CD14-positive monocyte (primary cell): ENCODE data around the gene FRMD4A. TPM values are rescaled to one million over a fixed set of nuclear protein-coding genes. Genes with fewer than 3 reads are reported as not detected.
A peak's percentile ranks its signal among the peaks of the same experiment; 100 is the strongest.

Source experiments
- DNase-seq, 3 donors: peaks; one replicate each; pipeline ENCODE4 v3.0.0-alpha.2; 2011 to 2022
- H2AFZ ChIP-seq: 2 replicates; pipeline ENCODE4 v1.6.0; 2012; ENCODE audit warnings: mild to moderate bottlenecking, low read depth, low read length, inconsistent platforms; ENCODE audit not compliant: insufficient read depth, poor library complexity, severe bottlenecking
- H3K27ac ChIP-seq, 2 donors: 1 replicate in 1 of 2; 2 replicates in 1 of 2; pipeline ENCODE4 v1.5.1; 2012 to 2013; ENCODE audit warnings: low read length in 2 of 2, control low read depth in 1 of 2, inconsistent platforms in 1 of 2, low read depth in 1 of 2, mild to moderate bottlenecking in 1 of 2
- H3K27me3 ChIP-seq, 2 donors: one replicate each; pipeline versions ENCODE4 v1.6.0 to v1.6.1; 2011 to 2013; ENCODE audit warnings: low read length in 2 of 2; ENCODE audit not compliant: control insufficient read depth in 2 of 2, insufficient read depth in 2 of 2
- H3K36me3 ChIP-seq, 2 donors: replicated peaks in 1 of 2; 1 replicate in 1 of 2; 2 replicates in 1 of 2; pipeline versions ENCODE4 v1.5.1 to v1.6.1; 2012 to 2013; ENCODE audit warnings: low read length in 2 of 2, control low read depth in 1 of 2, inconsistent platforms in 1 of 2, mild to moderate bottlenecking in 1 of 2; ENCODE audit not compliant: insufficient read depth in 2 of 2, control insufficient read depth in 1 of 2
- H3K4me1 ChIP-seq, 2 donors: 1 replicate in 1 of 2; 2 replicates in 1 of 2; pipeline versions ENCODE4 v1.5.1 to v1.6.1; 2012 to 2013; ENCODE audit warnings: low read length in 2 of 2, control low read depth in 1 of 2, inconsistent platforms in 1 of 2, mild to moderate bottlenecking in 1 of 2, moderate library complexity in 1 of 2; ENCODE audit not compliant: insufficient read depth in 2 of 2, control insufficient read depth in 1 of 2
- H3K4me2 ChIP-seq: replicated peaks from 2 replicates; pipeline ENCODE3; 2012; ENCODE audit warnings: low read length, moderate library complexity, mild to moderate bottlenecking; ENCODE audit not compliant: poor library complexity, severe bottlenecking; ENCODE audit errors: extremely low read depth
- H3K4me3 ChIP-seq, 3 experiments: fragments of 200-600 bp in 1 of 3; sonication (generic) in 1 of 3; replicated peaks in 1 of 3; 1 replicate in 2 of 3; 2 replicates in 1 of 3; pipeline ENCODE4 v1.5.1; 2011 to 2013; ENCODE audit warnings: low read length in 3 of 3, mild to moderate bottlenecking in 3 of 3, control low read depth in 2 of 3, low read depth in 2 of 3, inconsistent platforms in 1 of 3, moderate library complexity in 1 of 3
- H3K79me2 ChIP-seq: 2 replicates; pipeline ENCODE4 v1.6.0; 2012; ENCODE audit warnings: mild to moderate bottlenecking, control low read depth, inconsistent platforms, low read length, moderate library complexity; ENCODE audit not compliant: insufficient read depth
- H3K9ac ChIP-seq: 2 replicates; pipeline ENCODE4 v1.6.0; 2017; ENCODE audit warnings: low read length, mild to moderate bottlenecking; ENCODE audit not compliant: insufficient read depth, poor library complexity, severe bottlenecking
- H3K9me3 ChIP-seq, 2 donors: replicated peaks in 1 of 2; 1 replicate in 1 of 2; 2 replicates in 1 of 2; pipeline versions ENCODE4 v1.5.1 to v1.6.1; 2012 to 2013; ENCODE audit warnings: low read length in 2 of 2, control low read depth in 1 of 2; ENCODE audit not compliant: control insufficient read depth in 1 of 2, insufficient read depth in 1 of 2
- H4K20me1 ChIP-seq: 2 replicates; pipeline ENCODE4 v1.6.0; 2012; ENCODE audit warnings: mild to moderate bottlenecking, low read length, control low read depth, moderate library complexity; ENCODE audit not compliant: insufficient read depth
- H3K27ac Mint-ChIP-seq, 7 donors: one replicate each; pipeline ENCODE4 v1.8.0; 2020; ENCODE audit warnings: mild to moderate bottlenecking in 7 of 7, mixed read lengths in 7 of 7, moderate library complexity in 6 of 7, inconsistent platforms in 2 of 7
- H3K27me3 Mint-ChIP-seq, 3 donors: one replicate each; pipeline ENCODE4 v1.8.0; 2021 to 2022; ENCODE audit warnings: low read depth in 3 of 3, mild to moderate bottlenecking in 3 of 3, mixed read lengths in 3 of 3, moderate library complexity in 3 of 3, inconsistent platforms in 1 of 3
- H3K36me3 Mint-ChIP-seq, 2 donors: one replicate each; pipeline ENCODE4 v1.8.0; 2020; ENCODE audit warnings: mixed read lengths in 2 of 2, inconsistent platforms in 1 of 2, mild to moderate bottlenecking in 1 of 2
- H3K4me1 Mint-ChIP-seq: one replicate; pipeline ENCODE4 v1.8.0; 2020; ENCODE audit warnings: mild to moderate bottlenecking, mixed read lengths
- H3K4me3 Mint-ChIP-seq, 2 donors: one replicate each; pipeline ENCODE4 v1.8.0; 2020; ENCODE audit warnings: mild to moderate bottlenecking in 2 of 2, mixed read lengths in 2 of 2, moderate library complexity in 1 of 2
- H3K9me3 Mint-ChIP-seq, 7 donors: one replicate each; pipeline ENCODE4 v1.8.0; 2020 to 2022; ENCODE audit warnings: mixed read lengths in 7 of 7, mild to moderate bottlenecking in 6 of 7, moderate library complexity in 6 of 7, inconsistent platforms in 2 of 7
- WGBS: methylation state at CpG from one replicate; pipeline ENCODE4 v1.1.5; 2013; ENCODE audit warnings: missing lambda C conversion rate; ENCODE audit not compliant: insufficient coverage; 5-methylcytosine and 5-hydroxymethylcytosine counted together
- intact Hi-C, 2 donors: fragments of 100-400 bp; cut with micrococcal nuclease; formaldehyde crosslinking; loops; one replicate each; pipeline versions ENCODE4 v1.15.0 to v1.15.1; 2023
- polyA plus RNA-seq, 3 donors: library from polyadenylated mRNA; depleted of rRNA in 1 of 3; unstranded in 2 of 3; stranded (reverse) in 1 of 3; fragments of 300-500 nt in 2 of 3; fragments of >200 nt in 1 of 3; fragmentation: Illumina TruSeq in 2 of 3; gene quantifications; 1 replicate in 2 of 3; 2 replicates in 1 of 3; pipeline ENCODE4 v1.2.3, GENCODE V29; 2012 to 2021
- TF ChIP-seq, protein P1 (sequence below): fragments of 200-600 bp; IDR thresholded peaks from one replicate; pipeline ENCODE4 v1.8.0; 2022; ENCODE audit warnings: antibody characterized with exemption, mild to moderate bottlenecking

The FRMD4A gene
- polyA plus RNA-seq, 3 donors = 0.12 TPM; not detected in 2

DNA sequence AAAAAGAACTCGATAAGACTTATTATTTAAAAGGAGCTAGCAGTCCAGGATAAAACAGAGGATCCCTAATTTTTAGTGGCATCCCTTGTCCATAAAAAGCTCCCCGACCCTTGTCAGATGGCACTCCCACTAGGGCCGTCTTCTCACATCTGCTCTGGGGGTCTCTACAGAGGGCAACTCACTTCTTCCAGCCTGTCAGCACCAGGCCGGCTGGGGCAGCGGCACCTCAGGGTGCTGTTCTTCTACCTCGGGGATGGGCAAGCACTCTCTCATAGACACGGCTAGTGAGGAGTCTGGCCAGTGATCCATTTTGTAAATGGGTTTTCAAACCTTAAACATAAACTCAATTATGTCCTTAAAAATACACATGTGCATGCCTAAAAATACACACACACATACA is 609.2 kb downstream of the FRMD4A start:
- Histone ChIP-seq H3K4me1 (peaks cover 16 to 17% of the 10 kb centered on the region in 2 donors), H3K9me3 (no peaks in the 10 kb centered on the region), H3K9ac (no peak overlapping the region), H3K4me3 (no peak overlapping the region), H4K20me1 (no peaks in the 10 kb centered on the region), H3K27me3 (no peaks in the 10 kb centered on the region), H3K36me3 (no peaks in the 10 kb centered on the region), H3K4me2 (no peak overlapping the region), H3K79me2 (no peaks in the 10 kb centered on the region), H2AFZ (no peak overlapping the region), H3K27ac (no peak overlapping the region)
- WGBS = 90% methylated on average over 2 of the region's 7 CpGs
- H3K36me3 Mint-ChIP-seq = no peaks in the 10 kb centered on the region
- H3K9me3 Mint-ChIP-seq = peaks cover 0 to 4% (median 2%) of the 10 kb centered on the region in 7 donors
- intact Hi-C loops = no loop called here
- TF ChIP-seq, protein P1, sequence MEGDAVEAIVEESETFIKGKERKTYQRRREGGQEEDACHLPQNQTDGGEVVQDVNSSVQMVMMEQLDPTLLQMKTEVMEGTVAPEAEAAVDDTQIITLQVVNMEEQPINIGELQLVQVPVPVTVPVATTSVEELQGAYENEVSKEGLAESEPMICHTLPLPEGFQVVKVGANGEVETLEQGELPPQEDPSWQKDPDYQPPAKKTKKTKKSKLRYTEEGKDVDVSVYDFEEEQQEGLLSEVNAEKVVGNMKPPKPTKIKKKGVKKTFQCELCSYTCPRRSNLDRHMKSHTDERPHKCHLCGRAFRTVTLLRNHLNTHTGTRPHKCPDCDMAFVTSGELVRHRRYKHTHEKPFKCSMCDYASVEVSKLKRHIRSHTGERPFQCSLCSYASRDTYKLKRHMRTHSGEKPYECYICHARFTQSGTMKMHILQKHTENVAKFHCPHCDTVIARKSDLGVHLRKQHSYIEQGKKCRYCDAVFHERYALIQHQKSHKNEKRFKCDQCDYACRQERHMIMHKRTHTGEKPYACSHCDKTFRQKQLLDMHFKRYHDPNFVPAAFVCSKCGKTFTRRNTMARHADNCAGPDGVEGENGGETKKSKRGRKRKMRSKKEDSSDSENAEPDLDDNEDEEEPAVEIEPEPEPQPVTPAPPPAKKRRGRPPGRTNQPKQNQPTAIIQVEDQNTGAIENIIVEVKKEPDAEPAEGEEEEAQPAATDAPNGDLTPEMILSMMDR = no peak
- no peak overlapping the region for H3K4me3 Mint-ChIP-seq
- H3K27me3 Mint-ChIP-seq = peaks cover 0 to 1% (median 0%) of the 10 kb centered on the region in 3 donors
- no peak for DNase-seq
- H3K27ac Mint-ChIP-seq = no peak overlapping the region
- H3K4me1 Mint-ChIP-seq = peaks cover 18% of the 10 kb centered on the region

DNA sequence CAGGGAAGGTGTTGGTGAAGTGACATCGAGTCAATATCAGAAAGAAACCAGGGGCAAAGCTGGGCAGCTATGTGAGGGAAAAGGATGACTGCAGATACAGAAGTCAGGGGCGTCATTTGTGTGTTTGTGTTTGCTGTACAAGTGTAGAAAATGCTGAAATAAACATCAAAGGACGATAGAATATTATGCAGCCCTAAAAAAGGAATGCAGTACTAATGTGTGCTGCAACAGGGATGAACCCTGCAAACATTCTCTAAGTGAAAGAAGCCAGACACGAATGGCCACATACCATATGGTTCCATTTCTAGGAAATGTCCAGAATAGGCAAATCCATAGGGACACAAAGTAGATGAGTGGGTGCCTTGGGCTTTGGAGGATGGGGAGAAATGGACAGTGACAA is 610.0 kb downstream of the FRMD4A start:
- H3K4me3 Mint-ChIP-seq = no peak overlapping the region
- Histone ChIP-seq H3K79me2 (no peaks in the 10 kb centered on the region), H4K20me1 (no peaks in the 10 kb centered on the region), H3K27ac (no peak overlapping the region), H3K9me3 (no peaks in the 10 kb centered on the region), H3K4me2 (no peak overlapping the region), H3K36me3 (no peaks in the 10 kb centered on the region), H3K4me3 (no peak overlapping the region), H3K27me3 (no peaks in the 10 kb centered on the region), H3K4me1 (peaks cover 16 to 17% of the 10 kb centered on the region in 2 donors), H2AFZ (no peak overlapping the region), H3K9ac (no peak overlapping the region)
- peaks cover 0 to 4% (median 2%) of the 10 kb centered on the region in 7 donors for H3K9me3 Mint-ChIP-seq
- H3K27ac Mint-ChIP-seq = peak overlapping the region in 1 of 7 donors; percentile 19
- WGBS = 92% methylated on average over 3 of the region's 4 CpGs
- intact Hi-C loops = no loop called here
- no peak for DNase-seq
- no peaks in the 10 kb centered on the region for H3K36me3 Mint-ChIP-seq
- H3K4me1 Mint-ChIP-seq = peaks cover 18% of the 10 kb centered on the region
- H3K27me3 Mint-ChIP-seq = peaks cover 0 to 1% (median 0%) of the 10 kb centered on the region in 3 donors
- TF ChIP-seq, protein P1 = no peak
